RWPE2 (cell line): ENCODE results near the gene LRIG1.

Experiments
- ATAC-seq: fragments of 200-7000 bp; cut with Tn5 transposase; 3 replicates; pipeline ENCODE4 v1.9.1; 2021; ENCODE audit warnings: low read depth
- DNase-seq: peaks from one replicate; pipeline ENCODE4 v3.0.0-alpha.2; 2020; ENCODE audit warnings: low spot score
- H3K27ac ChIP-seq: fragments of 450-650 bp; 2 replicates; pipeline ENCODE4 v1.5.1; 2017; ENCODE audit warnings: mild to moderate bottlenecking; ENCODE audit not compliant: poor library complexity, severe bottlenecking
- H3K27me3 ChIP-seq: fragments of 250-450 bp; sonication (Bioruptor Pico); 2 replicates; pipeline ENCODE4 v1.5.1; 2021; ENCODE audit warnings: mild to moderate bottlenecking, moderate library complexity; ENCODE audit not compliant: insufficient read depth, poor library complexity, severe bottlenecking
- H3K36me3 ChIP-seq: fragments of 250-450 bp; sonication (Bioruptor Pico); 2 replicates; pipeline ENCODE4 v1.5.1; 2020; ENCODE audit warnings: low read depth, mild to moderate bottlenecking, moderate library complexity
- H3K4me1 ChIP-seq: fragments of 250-450 bp; sonication (Bioruptor Pico); 2 replicates; pipeline ENCODE4 v1.5.1; 2021; ENCODE audit warnings: mild to moderate bottlenecking, moderate library complexity; ENCODE audit not compliant: insufficient read depth, poor library complexity, severe bottlenecking
- H3K4me3 ChIP-seq: fragments of 250-450 bp; sonication (Bioruptor Pico); 2 replicates; pipeline ENCODE4 v1.5.1; 2021; ENCODE audit warnings: mild to moderate bottlenecking, moderate library complexity; ENCODE audit not compliant: severe bottlenecking
- H3K9me3 ChIP-seq: fragments of 250-450 bp; sonication (Bioruptor Pico); 2 replicates; pipeline ENCODE4 v1.5.1; 2021; ENCODE audit warnings: mild to moderate bottlenecking, moderate library complexity; ENCODE audit not compliant: severe bottlenecking
- CTCF ChIP-seq: fragments of 450-650 bp; IDR thresholded peaks from one replicate; pipeline ENCODE4 v1.5.1; 2017; ENCODE audit warnings: mild to moderate bottlenecking, moderate library complexity; ENCODE audit not compliant: poor library complexity, severe bottlenecking

The LRIG1 gene

GRCh38 chr3:66506154-66506553 is 5.3 kb upstream of the LRIG1 start:
- H3K27me3 ChIP-seq = no peaks in the 10 kb centered on the region
- no peak for ATAC-seq
- TF ChIP-seq CTCF = no peak

GRCh38 chr3:66504850-66505641 is 4.2 kb upstream of the LRIG1 start:
- ATAC-seq (no peak), DNase-seq (no peak)
- no peaks in the 10 kb centered on the region for H3K36me3 ChIP-seq
- no peaks in the 10 kb centered on the region for H3K9me3 ChIP-seq
- no peak overlapping the region for H3K4me3 ChIP-seq
- H3K4me1 ChIP-seq = no peaks in the 10 kb centered on the region
- H3K27ac ChIP-seq = no peak overlapping the region
- H3K27me3 ChIP-seq = no peaks in the 10 kb centered on the region
- TF ChIP-seq CTCF = no peak

More at GRCh38 chr3:66506154-66506553, 5.3 kb upstream of the LRIG1 start:
- no peak for DNase-seq
- H3K9me3 ChIP-seq = no peaks in the 10 kb centered on the region
- H3K27ac ChIP-seq = no peak overlapping the region
- H3K4me1 ChIP-seq = no peaks in the 10 kb centered on the region
- no peaks in the 10 kb centered on the region for H3K36me3 ChIP-seq
- H3K4me3 ChIP-seq = no peak overlapping the region

- Histone ChIP-seq H3K4me1 (no peaks in the 10 kb centered on the region), H3K9me3 (no peaks in the 10 kb centered on the region), H3K4me3 (no peak overlapping the region), H3K27me3 (no peaks in the 10 kb centered on the region), H3K27ac (no peak overlapping the region), H3K36me3 (no peaks in the 10 kb centered on the region)
- DNase-seq (no peak), ATAC-seq (no peak)
- no peak for TF ChIP-seq CTCF
These were observed 2.2 kb upstream of the LRIG1 start for GRCh38 chr3:66502981-66503380.

- TF ChIP-seq CTCF = no peak
- no peaks in the 10 kb centered on the region for H3K4me1 ChIP-seq
- H3K27ac ChIP-seq = no peak overlapping the region
- no peaks in the 10 kb centered on the region for H3K36me3 ChIP-seq
- no peaks in the 10 kb centered on the region for H3K9me3 ChIP-seq
- no peak overlapping the region for H3K4me3 ChIP-seq
- DNase-seq (no peak), ATAC-seq (no peak)
- H3K27me3 ChIP-seq = no peaks in the 10 kb centered on the region
These were observed 1.5 kb upstream of the LRIG1 start for GRCh38 chr3:66502245-66502874.
